SW 1271 (cell line): ENCODE measurements around the gene ERBB2.

Experiments
- DNase-seq, 2 experiments: peaks; one replicate each; lab custom pipeline; 2025; lab: John Stamatoyannopoulos, UW

ERBB2 gene

DNA sequence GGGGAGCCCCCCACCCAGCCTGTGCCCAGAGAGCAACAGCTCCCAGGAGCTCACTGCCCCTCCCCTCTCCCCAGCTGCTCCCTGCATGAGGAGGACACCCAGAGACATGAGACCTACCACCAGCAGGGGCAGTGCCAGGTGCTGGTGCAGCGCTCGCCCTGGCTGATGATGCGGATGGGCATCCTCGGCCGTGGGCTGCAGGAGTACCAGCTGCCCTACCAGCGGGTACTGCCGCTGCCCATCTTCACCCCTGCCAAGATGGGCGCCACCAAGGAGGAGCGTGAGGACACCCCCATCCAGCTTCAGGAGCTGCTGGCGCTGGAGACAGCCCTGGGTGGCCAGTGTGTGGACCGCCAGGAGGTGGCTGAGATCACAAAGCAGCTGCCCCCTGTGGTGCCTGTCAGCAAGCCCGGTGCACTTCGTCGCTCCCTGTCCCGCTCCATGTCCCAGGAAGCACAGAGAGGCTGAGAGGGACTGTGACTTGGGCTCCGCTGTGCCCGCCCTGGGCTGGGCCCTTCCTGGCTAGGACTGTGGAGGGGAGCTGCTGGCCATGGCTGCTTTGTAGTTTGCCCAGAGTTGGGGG, 34.1 kb upstream of the ERBB2 start:
- no peak for DNase-seq

DNA sequence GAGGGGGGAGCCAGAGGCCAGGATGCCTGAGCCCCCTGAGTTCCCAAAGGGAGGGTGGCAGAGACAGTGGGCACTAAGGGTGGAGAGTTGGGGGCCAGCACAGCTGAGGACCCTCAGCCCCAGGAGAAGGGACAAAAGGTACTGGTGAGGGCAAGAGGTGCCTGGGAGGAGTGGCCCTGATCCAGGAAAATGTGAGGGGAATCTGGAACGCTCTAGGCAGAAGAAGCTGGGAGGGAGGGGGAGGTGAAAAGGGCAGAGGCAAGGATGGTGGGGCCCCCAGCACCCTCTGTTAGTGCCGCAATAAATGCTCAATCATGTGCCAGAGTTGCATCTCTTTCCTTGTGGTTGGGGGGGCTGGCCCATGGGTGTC, 33.6 kb upstream of the ERBB2 start:
- DNase-seq = no peak

DNA sequence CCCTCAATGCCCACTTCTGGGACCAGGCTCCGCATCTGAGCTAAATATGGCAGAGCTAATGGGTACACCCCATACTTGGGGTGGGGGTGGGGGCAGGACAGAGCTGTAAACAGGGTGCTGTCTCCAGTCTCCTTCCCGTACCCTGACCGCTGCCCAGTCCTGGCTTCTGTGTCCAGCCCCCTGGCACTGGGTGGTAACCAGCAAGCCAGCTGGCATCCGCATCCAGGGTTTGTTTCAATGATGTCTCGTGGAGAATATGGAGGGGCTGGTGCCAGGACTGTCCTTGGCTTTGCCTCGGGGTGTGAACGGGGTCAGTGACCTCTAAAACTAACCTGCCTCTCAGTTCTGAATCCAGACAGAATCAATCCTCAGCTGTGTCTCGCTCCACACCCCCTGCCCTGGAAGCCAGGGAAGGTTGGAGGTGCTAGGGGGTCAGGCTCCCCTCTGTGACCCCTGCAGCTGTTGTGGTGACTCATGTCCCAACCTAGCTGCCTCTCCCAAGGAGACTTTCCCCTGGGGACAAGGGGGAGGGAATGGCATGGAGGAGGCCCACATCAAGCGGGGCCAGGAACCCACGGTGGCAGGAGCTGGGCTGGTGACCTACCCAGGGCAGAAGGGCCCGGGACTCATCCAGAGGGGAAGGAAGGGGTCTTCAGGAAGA, 33.1 kb upstream of the ERBB2 start:
- no peak for DNase-seq

DNA sequence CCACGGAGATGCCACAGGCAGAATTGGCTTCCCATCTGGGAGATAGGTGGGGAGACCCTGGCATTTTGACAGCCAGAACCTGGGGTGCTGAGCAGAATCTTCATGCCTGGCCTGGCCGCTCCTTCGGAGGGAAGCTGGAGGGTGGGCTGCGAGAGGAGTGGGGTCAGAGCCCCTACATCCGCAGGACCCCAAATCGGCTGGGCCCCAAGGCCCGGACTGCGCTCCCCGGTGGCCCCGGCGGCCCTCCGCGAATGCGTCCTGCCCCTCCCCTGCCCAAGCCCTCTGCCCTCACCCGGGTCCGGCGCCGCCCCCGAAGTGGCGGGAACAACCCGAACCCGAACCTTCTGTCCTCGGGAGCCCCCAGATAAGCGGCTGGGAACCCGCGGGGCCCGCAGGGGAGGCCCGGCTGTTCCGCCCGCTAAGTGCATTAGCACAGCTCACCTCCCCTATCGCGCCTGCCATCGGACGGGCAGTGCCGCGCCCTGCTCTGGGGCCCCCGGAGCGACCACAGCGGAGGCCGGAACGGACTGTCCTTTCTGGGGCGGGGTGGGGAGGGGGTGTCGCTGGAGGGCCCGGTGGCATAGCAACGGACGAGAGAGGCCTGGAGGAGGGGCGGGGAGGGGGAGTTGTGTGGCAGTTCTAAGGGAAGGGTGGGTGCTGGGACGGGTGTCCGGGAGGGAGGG, 32.5 kb upstream of the ERBB2 start:
- DNase-seq = no peak

DNA sequence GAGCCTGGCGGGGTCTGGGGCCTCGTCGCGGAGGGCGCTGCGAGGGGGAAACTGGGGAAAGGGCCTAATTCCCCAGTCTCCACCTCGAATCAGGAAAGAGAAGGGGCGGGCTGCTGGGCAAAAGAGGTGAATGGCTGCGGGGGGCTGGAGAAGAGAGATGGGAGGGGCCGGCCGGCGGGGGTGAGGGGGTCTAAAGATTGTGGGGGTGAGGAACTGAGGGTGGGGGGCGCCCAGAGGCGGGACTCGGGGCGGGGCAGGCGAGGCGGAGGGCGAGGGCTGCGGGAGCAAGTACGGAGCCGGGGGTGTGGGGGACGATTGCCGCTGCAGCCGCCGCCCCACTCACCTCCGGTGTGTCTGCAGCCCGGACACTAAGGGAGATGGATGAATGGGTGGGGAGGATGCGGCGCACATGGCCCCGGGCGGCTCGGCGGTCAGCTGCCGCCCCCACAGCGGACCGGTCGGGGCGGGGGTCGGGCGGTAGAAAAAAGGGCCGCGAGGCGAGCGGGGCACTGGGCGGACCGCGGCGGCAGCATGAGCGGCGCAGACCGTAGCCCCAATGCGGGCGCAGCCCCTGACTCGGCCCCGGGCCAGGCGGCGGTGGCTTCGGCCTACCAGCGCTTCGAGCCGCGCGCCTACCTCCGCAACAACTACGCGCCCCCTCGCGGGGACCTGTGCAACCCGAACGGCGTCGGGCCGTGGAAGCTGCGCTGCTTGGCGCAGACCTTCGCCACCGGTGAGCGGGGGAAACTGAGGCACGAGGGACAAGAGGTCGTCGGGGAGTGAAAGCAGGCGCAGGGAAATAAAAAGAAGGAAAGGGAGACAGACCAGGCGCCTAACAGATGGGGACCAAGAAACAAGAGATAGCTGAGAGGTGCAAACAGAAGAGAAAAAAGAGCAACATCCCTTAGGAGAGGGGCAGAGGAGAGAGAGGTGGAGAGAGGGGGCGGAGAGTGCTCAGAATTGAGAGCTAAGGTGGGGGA, 31.6 kb upstream of the ERBB2 start, which contains the start of gene PNMT:
Gene PNMT, plus strand, starts transcription at position 509 of the 980 bp plus-strand sequence. Its CDS starts 23 bp downstream, at position 532.
- peak in 1 of 2 experiments; percentile 7 for DNase-seq

DNA sequence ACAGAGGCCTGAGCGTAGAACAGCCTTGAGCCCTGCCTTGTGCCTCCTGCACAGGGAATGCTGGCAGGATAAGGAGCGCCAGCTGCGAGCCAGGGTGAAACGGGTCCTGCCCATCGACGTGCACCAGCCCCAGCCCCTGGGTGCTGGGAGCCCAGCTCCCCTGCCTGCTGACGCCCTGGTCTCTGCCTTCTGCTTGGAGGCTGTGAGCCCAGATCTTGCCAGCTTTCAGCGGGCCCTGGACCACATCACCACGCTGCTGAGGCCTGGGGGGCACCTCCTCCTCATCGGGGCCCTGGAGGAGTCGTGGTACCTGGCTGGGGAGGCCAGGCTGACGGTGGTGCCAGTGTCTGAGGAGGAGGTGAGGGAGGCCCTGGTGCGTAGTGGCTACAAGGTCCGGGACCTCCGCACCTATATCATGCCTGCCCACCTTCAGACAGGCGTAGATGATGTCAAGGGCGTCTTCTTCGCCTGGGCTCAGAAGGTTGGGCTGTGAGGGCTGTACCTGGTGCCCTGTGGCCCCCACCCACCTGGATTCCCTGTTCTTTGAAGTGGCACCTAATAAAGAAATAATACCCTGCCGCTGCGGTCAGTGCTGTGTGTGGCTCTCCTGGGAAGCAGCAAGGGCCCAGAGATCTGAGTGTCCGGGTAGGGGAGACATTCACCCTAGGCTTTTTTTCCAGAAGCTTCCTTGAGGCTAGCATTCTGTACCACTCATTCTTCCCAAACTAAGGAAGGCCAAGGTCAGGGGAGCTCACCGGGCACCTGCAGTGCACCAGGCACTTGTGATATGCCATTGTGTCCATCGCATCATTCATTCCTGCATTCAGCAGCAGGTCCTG, 29.7 kb upstream of the ERBB2 start:
- DNase-seq = no peak

DNA sequence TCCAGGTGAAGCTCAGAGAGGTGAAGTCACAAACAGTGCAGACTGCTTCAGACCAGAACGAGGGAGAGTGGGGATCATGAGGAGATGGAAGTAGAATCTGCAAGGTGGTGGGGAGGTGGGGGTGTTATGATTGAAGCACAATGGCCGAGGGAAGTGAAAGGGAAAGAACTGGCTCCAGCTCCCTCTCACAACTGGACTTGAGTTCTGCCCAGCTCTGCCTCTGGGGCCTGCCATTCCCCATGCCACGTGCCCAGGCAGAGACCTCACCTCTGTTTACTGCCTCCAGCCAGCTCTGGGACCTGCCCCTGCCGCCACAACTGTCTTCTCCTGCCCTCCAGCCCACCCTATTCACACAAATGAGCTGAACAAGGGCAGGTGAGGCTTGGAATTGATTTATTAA, 29.1 kb upstream of the ERBB2 start:
- no peak for DNase-seq

DNA sequence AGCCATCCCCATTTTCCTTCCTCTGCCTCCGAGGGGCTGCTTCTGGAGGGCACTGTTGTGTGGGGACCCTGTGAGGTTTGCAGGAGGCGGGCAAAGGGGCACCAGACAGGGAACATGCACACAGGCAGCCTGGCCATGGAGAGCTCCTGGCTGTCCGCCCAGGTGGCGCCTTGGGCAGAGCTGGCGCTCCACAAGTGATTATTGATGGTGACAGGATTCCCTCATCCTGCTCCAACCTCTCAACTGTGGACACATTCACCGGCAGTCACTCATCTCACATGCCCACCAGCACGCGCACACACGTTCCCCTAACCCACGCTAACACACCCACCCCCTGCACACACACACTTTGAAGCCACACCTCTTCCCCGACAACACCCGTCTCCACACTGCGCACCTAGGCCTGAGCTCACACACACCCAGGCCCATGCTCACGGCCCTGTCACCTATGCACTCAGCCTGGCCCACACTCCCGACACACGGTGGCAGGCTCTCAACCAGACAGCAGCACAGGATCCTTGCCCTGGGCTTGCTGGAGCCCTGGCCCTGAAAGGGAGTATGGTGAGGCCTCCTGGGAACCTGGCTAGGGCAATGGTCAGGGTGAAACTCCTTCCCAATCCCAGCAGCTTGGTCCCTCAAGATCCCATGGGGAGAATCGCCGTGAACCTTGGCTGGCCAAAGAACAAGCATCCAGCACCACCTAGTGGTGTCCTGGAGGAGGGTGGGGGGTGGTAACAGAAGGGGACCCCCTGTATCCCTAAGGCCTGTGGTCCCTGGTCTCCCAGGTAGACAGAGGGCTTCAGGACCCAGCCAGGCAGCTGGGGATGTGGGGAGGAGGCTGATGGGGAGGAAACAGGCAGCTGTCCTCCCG, 28.0 kb upstream of the ERBB2 start:
- DNase-seq = peak in 1 of 2 experiments; percentile 8

DNA sequence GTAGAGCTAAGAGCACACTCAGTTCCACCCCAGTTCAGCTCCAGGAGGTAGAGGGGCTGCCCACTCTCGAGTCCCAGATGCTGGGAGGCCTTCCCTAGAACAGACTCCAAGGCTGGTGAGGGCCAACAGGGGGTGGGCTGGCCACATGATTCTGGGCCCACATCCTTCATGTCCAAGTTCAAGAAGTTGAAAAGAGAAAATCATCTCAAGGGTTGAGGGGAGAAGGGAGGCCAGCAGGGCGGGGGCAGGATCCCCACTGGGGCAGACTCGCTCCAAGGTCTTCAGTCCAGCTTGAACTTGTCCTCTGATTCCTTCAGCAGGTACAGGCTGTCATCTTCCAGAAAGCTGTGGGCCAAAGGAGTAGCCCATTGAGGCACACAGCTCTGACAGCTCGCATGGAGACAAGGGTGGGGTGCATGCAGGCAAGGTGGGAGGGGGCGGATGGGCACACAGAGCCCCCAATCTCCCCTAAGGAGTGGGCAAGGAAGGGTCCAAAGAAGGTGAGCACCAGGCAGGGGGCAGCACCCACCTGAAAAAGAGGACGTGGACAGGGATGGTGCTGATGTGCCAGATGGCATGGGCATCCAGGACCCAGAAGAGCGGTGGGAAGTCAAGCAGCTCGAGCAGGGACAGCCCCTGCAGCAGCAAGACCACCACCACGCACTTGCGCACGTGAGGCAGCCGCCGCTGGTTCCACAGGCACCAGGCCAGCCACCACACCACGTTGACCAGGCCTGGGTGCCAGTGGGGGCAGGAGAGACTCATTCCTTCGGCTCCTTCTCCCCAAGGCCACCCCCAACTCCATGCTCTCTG, 27.1 kb upstream of the ERBB2 start:
- no peak for DNase-seq

DNA sequence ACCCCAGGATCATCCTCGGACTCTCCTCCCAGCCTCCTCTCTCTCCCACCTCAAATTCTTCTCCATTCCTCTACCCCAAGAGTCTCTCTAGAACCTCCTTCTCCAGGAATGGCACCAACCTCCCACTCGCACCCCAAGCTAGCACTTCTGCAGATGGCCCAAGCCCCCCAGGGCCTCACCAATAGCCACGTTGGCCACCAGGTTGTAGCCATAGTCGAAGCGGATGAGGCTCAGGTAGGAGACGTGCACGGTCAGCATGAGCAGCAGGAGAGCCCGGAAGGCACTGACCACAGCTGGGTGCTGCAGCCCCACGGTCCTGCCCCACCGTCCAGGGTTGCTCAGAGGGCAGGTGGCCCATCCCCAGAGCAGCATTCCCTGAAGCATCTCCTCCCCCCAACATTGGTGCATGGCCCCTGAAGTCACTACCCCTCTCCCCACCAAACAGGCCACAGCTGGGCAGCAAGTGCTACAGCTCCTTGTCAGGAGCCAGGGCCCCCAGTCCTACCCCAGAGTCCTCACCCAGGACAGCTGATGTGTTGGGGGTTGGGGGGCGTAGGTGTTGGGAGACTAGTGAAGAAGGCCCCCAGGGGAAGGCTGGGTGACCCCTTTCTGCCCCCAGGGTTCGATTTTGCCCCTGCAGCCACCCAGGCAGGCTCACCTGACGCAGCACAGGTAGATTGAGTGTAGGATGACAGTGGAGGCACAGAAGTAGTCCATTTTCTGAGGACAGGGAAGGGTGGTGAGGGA, 26.4 kb upstream of the ERBB2 start:
- DNase-seq = no peak

DNA sequence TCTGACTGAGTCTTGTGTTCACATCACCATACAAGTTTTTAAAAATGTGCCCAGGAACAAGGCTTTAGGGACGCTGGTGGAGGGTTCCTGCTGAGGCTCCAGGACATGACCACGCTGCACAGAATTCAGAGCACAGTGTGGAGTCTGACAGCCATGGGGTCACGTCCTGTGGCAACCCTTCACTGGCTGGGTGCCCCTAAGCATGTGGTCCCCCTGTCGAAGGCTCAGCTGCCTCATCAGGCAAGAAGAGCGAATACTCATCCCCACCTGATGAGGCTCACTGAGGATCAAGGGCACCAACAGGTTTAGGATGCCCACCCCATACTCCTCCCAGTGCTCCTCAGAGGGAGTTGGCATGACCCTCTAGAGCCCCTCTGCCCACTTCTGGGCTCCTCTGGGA, 25.7 kb upstream of the ERBB2 start:
- DNase-seq = no peak

DNA sequence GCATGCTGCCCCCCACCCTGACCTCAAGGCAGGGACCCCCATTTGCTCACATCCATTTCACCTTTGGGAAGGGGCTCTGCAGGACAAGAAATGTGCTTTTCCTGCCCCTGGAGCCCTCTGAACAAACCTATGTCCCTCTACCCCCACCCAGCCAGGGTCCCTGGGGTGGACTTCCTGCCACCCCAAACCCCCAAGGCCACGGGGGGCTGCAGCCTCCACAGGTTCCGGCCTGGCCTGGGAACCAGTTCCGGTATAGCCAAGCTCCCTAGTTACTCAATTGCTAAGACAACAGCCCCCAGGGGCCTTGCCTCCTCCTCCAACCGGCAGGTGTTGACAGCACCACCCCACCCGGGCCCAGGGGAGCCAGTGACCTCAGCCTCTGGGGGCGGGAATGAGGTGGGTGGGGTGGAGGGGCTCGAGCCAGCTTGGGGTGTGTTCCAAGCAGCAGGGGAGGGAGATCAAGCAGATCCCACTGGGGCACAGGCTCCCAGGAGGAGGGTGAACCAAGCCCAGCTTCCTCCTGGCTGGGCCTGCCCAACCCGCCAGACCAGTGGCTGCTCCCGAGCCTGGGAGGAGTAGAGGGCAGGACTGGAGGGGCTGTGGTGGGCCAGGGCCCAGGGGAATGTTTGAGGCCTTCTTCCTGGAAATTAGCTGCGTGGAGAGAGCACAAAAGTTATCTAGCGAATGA, 25.0 kb upstream of the ERBB2 start:
- no peak for DNase-seq

DNA sequence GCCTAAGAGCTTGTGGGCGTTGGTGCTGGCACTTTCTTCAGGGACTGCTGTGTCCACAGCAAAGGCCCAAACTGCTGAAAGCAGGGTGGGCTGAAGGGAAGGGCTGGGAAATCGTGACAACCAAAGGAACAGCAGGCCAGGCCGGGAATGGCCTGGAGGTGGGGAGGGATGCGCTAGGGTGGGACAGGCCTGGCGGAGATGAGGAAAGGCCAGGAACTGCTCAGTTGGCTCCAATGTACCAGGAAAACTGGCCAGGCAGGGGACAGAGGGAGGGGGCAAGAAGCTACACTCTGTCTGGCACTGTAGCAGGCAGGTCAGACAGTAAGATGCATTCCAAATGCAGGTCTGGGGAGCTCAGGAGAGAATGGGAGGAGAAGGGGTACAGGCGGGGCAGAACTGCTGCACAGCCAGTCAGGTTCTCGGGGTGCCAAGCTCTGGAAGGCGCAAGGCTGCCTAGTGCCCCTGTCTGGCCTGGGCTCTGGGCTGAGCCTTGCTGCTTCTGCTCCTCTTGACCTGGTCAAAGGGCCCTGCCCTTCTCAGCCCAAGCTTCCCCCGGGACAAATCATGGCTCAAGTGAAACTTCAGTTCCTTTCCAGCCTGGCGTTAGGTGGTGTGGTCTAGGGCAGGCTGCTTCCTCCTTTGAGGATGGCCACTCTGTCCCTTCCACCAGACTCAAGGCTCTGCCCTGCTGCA, 24.3 kb upstream of the ERBB2 start:
- no peak for DNase-seq

DNA sequence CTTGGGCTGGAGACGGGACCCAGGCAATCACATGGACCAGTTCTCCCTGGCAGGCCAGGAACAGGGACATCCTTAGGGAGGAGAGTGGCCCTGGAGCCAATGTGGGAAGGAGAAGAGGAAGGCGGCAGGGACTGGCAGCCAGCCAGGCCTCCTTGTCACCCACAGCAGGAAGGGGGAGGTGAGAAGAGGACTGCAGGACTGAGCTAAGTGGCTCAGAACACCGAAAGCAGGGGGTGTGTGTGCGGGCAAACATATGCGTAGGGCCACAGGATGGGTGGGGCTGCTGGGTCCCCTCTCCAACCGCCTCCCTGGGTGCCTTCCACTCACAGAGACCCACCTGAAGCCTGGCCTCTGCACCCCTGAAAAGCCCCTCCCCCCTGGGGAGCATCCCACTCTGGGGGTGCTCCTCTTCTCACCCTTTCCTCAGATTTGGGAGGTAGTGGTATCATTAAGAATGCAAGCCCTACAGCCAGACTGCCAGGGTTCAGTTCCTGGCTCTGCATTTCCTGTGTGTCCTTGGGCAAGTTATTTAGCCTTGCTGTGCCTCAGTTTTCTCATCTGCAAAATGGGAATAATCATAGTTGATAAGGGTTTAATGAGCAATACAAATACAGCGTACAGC, 23.6 kb upstream of the ERBB2 start:
- DNase-seq = no peak

DNA sequence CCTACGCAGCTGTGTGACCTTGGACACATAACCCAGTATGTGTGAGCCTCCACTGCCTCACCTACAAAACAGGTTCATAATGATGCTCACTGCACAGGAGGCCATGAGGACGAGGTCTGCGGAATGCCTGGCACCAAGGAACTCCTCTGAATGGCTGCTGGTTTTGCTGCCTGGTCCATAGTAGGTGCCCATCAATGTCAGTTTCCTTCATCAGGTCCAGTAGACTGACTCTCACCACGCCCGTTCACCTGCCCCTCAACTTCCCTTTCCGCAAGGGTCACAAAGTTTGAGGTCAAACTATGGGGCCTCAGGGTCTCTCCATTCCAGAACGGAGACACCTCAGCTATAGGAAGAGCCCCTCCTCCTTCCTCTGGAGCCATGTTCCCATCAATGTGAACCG, 22.8 kb upstream of the ERBB2 start:
- no peak for DNase-seq

DNA sequence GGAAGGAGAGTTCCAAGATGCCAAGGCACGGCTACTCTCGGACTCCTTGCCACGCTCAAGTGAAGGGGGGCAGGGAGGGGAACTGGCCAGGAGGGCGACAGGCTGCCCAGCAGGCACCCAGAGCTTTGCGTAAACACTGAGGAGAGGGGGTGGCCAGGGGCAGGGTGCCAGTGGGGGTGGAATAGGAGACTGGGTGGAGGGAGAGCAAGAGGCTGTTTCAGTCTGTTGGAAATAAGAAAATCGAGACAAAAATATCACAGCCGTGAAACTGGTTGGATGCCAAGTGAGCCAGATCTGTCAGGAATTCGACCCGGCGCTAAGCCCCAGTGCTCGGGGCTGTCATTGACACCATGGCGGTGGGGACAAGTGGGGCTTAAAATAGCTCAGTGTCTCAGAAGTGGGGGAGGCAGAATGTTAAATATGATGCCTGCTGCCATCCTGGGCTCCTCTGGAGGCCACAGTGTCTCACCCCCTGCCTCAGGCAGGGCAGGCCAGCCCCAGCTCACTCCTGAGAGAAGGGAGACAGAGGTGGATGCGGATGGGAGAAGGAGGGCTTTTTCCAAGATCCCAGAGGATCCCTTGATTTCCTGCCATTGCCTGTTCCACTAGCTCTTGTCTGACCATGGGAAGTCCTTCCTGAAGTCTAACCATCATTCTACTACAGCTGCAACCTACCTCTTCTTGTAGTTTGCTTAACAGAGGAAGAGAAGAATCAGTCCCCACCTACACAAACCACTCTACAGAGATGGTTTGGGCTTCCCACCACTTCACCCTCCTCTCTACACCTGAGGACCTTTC, 22.1 kb upstream of the ERBB2 start:
- DNase-seq = no peak
